Fibroblast of skin of left biceps (primary cell): ENCODE measurements around the gene CC2D2B.
"Not testable (repeated sequence)": the region's sequence is repeated elsewhere in the genome, so short reads cannot be mapped to it uniquely, and the experiment has no call there.

Source experiments
- DNase-seq, 2 experiments: peaks; one replicate each; pipeline ENCODE4 v3.0.0-alpha.2; 2013; ENCODE audit warnings: low read depth in 2 of 2

The CC2D2B gene

GRCh38 chr10:95908450-95908849 lies 675 bp downstream of the CC2D2B start:
- no peak for DNase-seq

DNA sequence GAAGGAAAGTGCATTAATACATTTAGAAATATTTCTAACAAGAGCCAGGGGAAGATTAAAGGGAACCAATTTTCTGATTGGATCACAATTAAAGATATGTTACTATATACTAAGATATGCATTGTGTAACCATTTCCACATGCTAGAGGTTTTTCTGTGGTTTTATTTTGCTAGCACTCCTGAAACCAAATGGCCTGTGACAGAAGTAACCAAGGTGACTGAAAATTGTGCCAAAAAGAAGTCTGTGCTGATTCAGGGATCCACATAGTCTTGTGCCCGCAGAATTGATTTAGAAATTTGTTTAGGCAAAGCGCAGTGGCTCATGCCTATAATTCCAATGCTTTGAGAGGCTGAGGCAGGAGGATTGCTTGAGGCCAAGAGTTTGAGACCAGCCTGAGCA lies 1.8 kb downstream of the CC2D2B start:
- no peak for DNase-seq

DNA sequence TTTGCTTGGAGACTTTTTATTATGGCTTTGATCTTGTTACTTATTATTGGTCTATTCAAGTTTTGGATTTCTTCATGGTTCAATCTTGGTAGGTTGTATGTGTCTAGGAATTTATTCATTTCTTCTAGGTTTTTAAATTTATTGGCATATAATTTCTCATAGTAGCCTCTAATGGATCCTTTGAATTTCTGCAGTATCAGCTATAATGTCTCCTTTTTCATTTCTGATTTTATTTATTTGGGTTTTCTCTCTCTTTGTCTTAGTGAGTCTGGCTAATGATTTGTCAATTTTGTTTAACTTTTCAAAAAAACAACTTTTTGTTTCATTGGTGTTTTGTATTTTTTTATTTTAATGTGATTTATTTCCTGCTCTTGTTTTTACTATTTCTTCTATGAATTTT lies 8.3 kb downstream of the CC2D2B start:
- not testable (repeated sequence) for DNase-seq

- no peak for DNase-seq
Observed at GRCh38 chr10:95920798-95921426, 13.1 kb downstream of the CC2D2B start.

DNA sequence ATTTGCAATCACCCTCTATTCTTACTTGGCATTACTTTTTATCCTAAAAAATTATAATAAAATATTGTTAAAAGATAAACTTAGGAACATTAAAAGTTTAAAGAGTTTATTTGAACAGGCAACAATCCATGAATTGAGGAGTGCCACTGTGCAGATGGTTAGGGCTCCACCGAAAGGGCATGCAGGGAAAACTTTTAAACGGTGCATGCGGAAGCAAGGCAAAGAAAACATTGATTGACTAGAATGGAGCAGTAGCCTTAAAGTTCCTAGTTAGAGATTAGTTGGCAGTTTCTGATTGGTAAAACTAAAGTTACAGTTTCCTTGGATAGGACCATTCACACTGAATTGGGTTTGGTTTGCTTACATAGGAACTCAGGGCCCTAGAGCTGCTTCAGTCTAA lies 17.3 kb downstream of the CC2D2B start:
- no peak for DNase-seq

DNA sequence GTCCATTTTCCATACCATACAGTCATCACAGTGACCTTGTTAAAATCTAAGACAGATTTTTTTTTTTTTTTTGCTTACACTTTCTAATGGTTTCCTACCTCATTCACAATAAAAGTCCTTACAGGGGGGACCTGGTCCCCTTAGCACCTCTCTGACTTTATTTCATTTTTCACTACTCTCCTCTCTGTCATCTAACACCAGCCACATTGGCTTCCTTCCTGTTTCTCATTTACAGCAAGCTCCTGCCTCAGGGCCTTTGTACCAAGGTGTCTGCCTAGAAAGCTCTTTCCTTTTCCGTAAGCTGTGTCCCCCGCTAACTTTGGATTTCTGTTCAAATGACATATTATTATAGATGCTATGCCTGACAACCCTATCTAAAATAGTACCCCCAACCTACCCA lies 27.7 kb downstream of the CC2D2B start:
- DNase-seq, result no peak

GRCh38 chr10:95941115-95941514 lies 33.3 kb downstream of the CC2D2B start:
- DNase-seq, result no peak

- DNase-seq, result no peak
Observed at GRCh38 chr10:95963202-95963990, 55.6 kb downstream of the CC2D2B start.

- no peak for DNase-seq
Observed at GRCh38 chr10:95963991-95964389, 56.2 kb downstream of the CC2D2B start.

- peak; percentile 5 to 8 for DNase-seq
Observed at GRCh38 chr10:95964756-95965155, 57.0 kb downstream of the CC2D2B start.

DNA sequence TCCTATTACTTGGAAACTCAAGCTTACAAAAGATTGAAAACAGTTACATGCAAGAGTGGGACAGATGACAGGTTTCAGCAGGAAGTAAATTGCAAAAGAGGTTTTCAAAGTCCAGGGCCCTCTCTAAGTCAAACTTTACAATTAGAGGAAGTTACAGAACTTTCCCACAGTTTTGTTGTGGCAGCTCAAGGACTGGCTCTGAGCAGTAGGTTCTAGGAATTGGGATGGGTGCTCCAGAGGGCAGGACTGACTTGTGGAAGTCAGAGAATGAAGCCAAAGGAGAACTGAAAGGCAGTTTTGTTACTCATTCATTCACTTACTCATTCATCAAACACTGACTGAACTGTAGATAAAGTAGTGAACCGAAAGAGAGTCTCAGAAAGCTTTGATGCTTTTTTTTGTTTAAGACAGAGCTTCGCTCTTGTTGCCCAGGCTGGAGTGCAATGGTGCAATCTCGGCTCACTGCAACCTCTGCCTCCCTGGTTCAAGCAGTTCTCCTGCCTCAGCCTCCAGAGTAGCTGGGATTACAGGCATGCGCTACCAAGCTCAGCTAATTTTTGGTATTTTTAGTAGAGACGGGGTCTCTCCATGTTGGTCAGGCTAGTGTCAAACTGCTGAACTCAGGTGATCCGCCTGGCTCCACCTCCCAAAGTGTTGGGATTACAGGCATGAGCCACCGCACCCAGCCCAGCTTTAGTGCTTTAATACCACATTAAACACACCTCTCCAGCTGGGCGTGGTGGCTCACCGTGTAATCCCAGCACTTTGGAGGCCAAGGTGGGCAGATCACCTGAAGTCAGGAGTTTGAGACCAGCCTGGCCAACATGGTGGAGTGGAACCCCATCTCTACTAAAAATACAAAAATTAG lies 68.8 kb downstream of the CC2D2B start:
- DNase-seq, result no peak

DNA sequence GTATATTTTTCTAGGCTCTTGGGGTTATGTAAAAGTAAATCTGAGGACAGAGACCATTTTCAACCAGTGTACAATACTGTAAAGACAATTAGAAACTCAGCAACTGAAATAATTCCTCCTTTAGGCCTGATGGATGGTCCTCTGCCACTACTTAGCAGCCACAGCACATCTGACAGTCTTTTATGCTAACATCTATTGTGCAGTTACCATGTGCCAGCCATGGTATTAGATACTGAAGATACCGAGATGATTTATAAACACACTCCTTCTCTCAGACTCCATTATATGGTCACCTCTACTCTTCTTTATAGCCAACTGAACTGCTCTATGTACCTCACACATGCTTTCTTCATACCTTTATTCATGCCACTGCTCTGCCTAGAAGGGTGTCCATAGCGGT lies 74.4 kb downstream of the CC2D2B start:
- DNase-seq, result no peak

DNA sequence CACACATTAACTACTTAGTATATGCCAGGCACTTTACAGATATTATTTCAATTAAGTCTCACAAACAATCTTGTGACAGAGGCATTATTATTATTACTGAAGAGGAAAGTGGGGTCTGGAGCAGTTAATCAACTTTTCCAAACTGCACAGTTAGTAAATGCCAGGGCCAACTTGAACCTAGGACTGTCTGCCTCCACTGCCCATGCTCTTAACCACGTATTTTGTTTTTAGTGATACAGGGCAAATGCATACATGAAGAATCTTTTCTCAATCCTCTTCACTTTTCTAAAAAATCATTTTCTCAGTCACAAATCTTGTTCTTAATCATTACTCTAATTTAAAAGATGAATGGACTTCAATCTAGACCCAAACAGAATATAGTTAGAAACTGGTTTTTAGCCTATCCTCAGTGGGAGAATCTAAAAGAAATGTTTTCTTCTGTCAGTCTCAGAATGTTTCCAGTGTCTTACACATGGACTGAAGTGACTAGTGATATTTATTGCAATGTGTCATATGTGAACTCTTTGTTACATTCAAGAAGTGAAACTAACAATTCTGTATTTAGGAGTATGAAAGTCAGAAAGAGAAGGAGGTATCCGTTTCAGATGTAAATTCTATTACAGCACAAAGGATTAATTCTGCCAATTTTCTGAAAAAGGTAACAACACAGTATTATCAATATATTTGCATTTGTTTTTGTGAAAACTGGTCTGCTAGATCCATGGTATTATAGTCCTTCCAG lies 80.1 kb downstream of the CC2D2B start:
- DNase-seq, result no peak

- DNase-seq, result no peak
Observed at GRCh38 chr10:95988702-95989101, 80.9 kb downstream of the CC2D2B start.

GRCh38 chr10:95994376-95994775 lies 86.6 kb downstream of the CC2D2B start:
- DNase-seq, result not testable (repeated sequence)

- no peak for DNase-seq
Observed at GRCh38 chr10:95998255-95998784, 90.5 kb downstream of the CC2D2B start.

GRCh38 chr10:96013956-96014355 lies 106.2 kb downstream of the CC2D2B start:
- DNase-seq, result no peak

- no peak for DNase-seq
Observed at GRCh38 chr10:96014473-96015102, 106.8 kb downstream of the CC2D2B start.

- DNase-seq, result peak in 1 of 2 experiments; percentile 10
Observed at GRCh38 chr10:96017191-96017687, 109.5 kb downstream of the CC2D2B start.

DNA sequence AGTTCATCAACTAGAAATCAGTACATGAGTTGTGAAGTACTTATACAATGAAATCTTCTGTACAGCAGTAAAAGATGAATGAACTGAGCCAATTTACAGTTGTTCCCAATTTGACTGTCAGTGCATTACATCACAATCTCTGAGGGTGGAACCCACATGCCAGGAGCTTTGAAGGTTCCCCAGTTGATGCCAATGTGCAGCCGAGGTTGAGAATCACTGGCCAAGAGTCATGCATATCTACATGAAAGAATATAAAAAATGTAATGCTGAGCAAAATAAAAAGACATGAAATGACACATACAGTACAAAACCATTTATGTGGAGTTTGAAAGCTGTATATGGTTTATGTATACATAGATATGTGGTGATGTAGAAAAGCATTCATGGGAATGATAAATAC lies 113.6 kb downstream of the CC2D2B start:
- DNase-seq, result no peak

DNA sequence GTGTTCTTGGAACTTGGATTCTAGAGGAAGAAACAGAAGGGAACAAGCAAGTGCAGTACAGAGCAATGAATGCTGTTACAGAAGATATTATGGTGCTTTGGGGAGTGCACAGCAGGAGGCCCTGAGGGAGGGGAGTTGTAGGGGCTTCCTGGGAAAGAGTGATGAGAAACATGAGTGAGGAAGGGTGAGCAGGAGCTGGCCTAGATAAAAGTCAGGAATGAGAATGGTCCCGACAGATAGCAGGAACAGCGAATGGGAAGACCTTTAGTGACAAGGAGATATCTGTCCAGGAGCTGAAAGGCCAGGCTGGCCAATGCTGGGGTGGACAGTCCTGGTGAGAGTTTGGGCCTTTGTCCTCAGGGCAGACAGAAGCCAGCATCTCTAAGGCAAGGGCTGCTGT lies 115.0 kb downstream of the CC2D2B start:
- no peak for DNase-seq
